Mucosa of stomach (tissue), 1 donor: ENCODE results near the gene DLL4.

Experiments used
- H3K27me3 ChIP-seq: one replicate; pipeline ENCODE4 v1.7.0; 2013; ENCODE audit warnings: mild to moderate bottlenecking, low read length; ENCODE audit not compliant: control insufficient read depth, insufficient read depth
- H3K36me3 ChIP-seq: one replicate; pipeline ENCODE4 v1.7.0; 2013; ENCODE audit warnings: low read length; ENCODE audit not compliant: control insufficient read depth, insufficient read depth
- H3K4me1 ChIP-seq: one replicate; pipeline ENCODE4 v1.7.0; 2013; ENCODE audit warnings: mild to moderate bottlenecking, low read length; ENCODE audit not compliant: control insufficient read depth, insufficient read depth
- H3K4me3 ChIP-seq: one replicate; pipeline ENCODE4 v1.7.0; 2013; ENCODE audit warnings: low read length
- H3K9ac ChIP-seq: one replicate; pipeline ENCODE4 v1.7.0; 2013; ENCODE audit warnings: mild to moderate bottlenecking, low read length, moderate library complexity
- H3K9me3 ChIP-seq: one replicate; pipeline ENCODE4 v1.7.0; 2013; ENCODE audit warnings: mild to moderate bottlenecking, low read length, moderate library complexity; ENCODE audit not compliant: control insufficient read depth
- donor health status: Pancreatic carcinoma.

Gene DLL4

DNA sequence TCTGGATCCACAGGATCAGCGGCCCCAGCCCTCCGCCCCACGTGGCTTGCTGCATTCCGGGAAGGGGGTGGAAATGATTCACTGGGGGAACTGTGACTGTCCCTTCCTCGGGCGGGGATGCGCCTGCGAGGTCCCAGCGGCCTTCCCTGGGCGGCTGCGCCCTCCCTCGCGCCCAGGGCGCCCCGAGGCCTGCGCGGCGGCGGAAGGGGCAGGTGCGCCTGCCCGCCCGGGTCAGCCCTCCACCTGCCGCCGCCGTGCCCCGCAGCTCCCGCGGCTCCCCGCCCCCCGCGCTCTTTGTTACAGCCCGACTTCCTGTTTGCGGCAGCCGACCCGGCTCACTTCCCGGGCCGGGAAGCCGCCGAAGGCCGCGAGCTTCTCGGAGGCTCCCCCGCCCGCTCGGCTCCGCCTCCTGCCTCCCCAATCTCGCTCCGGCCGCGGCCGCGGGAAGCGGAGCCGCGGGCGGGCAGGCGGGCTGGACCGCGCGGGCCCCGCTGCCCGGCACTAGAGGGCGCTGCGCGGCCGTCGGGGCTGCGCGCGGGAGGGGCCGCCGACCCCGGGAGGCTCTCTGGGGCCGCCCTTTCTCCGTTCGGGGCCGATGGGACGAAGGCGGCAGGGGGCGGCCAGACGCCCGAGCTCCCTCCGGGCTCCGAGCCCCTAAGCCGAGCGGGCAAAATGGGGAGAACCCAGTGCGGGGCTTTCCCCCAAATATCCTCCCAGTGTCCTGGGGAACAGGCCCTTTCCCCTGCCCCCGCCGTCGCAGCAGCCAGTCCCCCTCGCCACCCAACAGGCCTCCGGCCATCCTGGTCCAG lies 12.6 kb downstream of the DLL4 start:
- H3K36me3 ChIP-seq, result no peaks in the 10 kb centered on the region
- peak overlapping the region; percentile 76 for H3K9ac ChIP-seq
- no peaks in the 10 kb centered on the region for H3K27me3 ChIP-seq
- peaks cover 22% of the 10 kb centered on the region for H3K4me1 ChIP-seq
- peak overlapping the region; percentile 38 for H3K4me3 ChIP-seq
- H3K9me3 ChIP-seq, result no peaks in the 10 kb centered on the region

DNA sequence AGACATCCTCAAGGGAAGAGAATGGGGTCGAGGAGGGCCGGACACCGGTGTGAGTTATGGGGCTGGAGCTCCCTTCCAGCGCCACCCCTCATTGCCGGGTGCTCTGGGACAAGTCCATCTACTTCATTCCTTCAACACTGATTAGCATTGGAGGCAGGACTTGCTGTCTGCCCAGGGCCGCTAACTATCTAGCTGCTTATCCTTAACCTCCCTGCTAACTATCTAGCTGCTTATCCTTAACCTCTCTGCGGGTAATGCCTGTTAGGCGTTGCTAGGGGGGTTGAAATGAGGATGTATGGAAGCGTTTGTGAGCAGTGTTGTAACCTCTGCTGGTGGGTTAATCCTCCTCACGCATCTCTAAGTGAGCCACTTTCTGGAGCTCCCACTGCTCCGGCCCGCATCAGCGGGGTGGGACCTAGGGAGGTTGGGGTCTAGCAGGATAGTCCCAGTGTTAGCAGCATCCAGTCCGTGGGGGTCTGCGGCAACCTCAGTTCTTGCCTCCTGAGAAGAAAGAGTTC lies 13.3 kb downstream of the DLL4 start:
- Histone ChIP-seq H3K9me3 (no peaks in the 10 kb centered on the region), H3K27me3 (no peaks in the 10 kb centered on the region), H3K4me1 (peaks cover 22% of the 10 kb centered on the region), H3K9ac (peak overlapping the region; percentile 76), H3K36me3 (no peaks in the 10 kb centered on the region), H3K4me3 (peak overlapping the region; percentile 38)

- Histone ChIP-seq H3K27me3 (no peaks in the 10 kb centered on the region), H3K4me1 (peaks cover 22% of the 10 kb centered on the region), H3K9ac (no peak overlapping the region), H3K36me3 (no peaks in the 10 kb centered on the region), H3K4me3 (no peak overlapping the region), H3K9me3 (no peaks in the 10 kb centered on the region)
Observed at GRCh38 chr15:40942878-40943277, 13.7 kb downstream of the DLL4 start.

DNA sequence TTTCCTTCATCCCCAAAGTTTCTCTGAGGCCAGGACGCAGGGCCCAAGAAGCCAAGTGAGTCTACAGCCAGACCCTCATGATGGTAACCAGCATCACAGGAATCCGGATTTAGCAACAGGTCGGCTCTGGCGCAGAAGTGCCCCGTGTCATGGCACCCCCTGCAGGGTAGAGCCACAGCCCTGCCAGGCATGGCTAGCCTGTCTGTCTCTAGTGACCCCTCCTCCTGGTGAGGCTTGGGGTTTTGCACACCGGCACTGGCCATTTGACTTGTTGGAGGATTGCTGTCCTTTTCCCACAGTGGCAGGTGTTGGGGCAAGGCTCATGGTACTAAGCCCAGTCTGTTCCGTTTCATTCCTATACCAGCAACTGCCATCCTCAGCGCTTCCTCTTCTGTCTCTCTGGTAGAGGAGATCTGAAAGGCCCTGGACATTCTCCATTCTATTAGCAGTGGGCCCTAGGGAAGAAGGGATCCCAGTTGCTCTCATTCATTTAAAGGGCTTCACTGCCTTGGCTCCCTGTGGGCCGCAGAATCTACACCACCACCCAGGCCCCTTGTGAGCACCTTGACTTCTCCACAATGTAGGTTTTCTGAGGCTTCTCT lies 14.7 kb downstream of the DLL4 start:
- Histone ChIP-seq H3K27me3 (no peaks in the 10 kb centered on the region), H3K9ac (no peak overlapping the region), H3K4me3 (no peak overlapping the region), H3K36me3 (no peaks in the 10 kb centered on the region), H3K4me1 (peaks cover 22% of the 10 kb centered on the region), H3K9me3 (no peaks in the 10 kb centered on the region)

DNA sequence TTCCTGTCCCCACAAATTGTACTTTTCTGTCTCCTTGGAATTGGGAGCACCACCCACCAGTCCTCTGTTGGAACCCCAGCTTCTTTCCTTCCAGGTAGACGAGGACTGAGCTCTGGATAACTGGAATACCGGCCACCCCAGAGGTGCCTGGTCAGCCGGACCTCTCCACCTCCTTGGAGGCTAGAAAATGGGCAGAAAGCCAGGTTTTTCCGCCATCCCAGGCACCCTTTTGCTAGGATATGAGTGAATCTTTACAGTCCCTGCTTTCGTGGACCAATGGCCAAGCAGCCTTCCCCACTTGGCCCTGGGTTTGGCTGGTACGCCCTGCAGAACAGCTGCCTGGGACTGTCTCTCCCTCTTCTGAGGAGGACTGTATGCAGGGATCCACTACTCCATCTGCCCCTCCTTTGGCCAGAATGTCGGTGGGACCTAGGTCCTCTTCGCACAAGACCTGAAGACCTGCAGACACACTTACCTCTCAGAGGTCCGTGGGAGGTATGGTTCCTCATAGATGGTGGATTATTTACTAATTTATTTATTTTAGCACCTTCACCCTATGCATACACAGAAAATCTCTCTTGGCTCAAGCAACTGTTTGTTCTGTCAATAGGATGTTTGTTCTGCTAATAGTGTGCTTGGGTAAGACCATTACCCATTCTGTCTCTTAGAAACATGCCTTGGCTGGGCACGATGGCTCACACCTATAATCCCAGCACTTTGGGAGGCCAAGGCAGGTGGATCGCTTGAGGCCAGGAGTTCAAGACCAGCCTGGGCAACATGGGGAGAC lies 15.6 kb downstream of the DLL4 start:
- H3K9ac ChIP-seq, result no peak overlapping the region
- H3K36me3 ChIP-seq, result no peaks in the 10 kb centered on the region
- H3K4me3 ChIP-seq, result no peak overlapping the region
- no peaks in the 10 kb centered on the region for H3K27me3 ChIP-seq
- peaks cover 30% of the 10 kb centered on the region for H3K4me1 ChIP-seq
- no peaks in the 10 kb centered on the region for H3K9me3 ChIP-seq

GRCh38 chr15:40948706-40949473 lies 19.8 kb downstream of the DLL4 start:
- Histone ChIP-seq H3K4me3 (no peak overlapping the region), H3K9me3 (no peaks in the 10 kb centered on the region), H3K27me3 (no peaks in the 10 kb centered on the region), H3K4me1 (peaks cover 22% of the 10 kb centered on the region), H3K36me3 (no peaks in the 10 kb centered on the region), H3K9ac (peak overlapping the region; percentile 5)

GRCh38 chr15:40949756-40950207 lies 20.6 kb downstream of the DLL4 start:
- Histone ChIP-seq H3K4me3 (no peak overlapping the region), H3K9ac (peak overlapping the region; percentile 5), H3K36me3 (no peaks in the 10 kb centered on the region), H3K9me3 (no peaks in the 10 kb centered on the region), H3K27me3 (no peaks in the 10 kb centered on the region), H3K4me1 (peaks cover 18% of the 10 kb centered on the region)

DNA sequence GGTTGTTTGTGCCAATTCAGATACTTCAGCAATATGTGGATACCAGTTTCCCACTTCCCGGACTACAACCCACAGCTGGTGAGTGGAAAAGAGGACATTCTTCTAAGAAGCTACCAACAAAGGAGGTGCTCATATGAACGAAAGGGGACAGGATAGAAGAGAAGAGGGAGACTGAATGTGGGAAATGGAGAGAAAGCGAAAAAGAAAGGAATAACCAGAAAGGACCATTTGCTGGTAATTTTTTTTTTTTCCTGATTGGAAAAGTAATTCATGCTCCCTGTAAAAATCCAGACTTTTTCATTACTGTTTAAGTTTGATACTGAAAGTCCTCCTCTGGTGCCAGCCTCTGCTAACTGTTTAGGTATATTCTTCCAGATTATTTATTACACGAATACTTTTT lies 22.6 kb downstream of the DLL4 start:
- Histone ChIP-seq H3K4me1 (peaks cover 18% of the 10 kb centered on the region), H3K27me3 (no peaks in the 10 kb centered on the region), H3K9ac (no peak overlapping the region), H3K9me3 (no peaks in the 10 kb centered on the region), H3K4me3 (no peak overlapping the region), H3K36me3 (no peaks in the 10 kb centered on the region)

- H3K9me3 ChIP-seq, result no peaks in the 10 kb centered on the region
- H3K36me3 ChIP-seq, result no peaks in the 10 kb centered on the region
- H3K27me3 ChIP-seq, result no peaks in the 10 kb centered on the region
- H3K4me1 ChIP-seq, result peaks cover 19% of the 10 kb centered on the region
- peak overlapping the region; percentile 76 for H3K4me3 ChIP-seq
- H3K9ac ChIP-seq, result peak overlapping the region; percentile 84
Observed at GRCh38 chr15:40952301-40952900, 23.3 kb downstream of the DLL4 start.

DNA sequence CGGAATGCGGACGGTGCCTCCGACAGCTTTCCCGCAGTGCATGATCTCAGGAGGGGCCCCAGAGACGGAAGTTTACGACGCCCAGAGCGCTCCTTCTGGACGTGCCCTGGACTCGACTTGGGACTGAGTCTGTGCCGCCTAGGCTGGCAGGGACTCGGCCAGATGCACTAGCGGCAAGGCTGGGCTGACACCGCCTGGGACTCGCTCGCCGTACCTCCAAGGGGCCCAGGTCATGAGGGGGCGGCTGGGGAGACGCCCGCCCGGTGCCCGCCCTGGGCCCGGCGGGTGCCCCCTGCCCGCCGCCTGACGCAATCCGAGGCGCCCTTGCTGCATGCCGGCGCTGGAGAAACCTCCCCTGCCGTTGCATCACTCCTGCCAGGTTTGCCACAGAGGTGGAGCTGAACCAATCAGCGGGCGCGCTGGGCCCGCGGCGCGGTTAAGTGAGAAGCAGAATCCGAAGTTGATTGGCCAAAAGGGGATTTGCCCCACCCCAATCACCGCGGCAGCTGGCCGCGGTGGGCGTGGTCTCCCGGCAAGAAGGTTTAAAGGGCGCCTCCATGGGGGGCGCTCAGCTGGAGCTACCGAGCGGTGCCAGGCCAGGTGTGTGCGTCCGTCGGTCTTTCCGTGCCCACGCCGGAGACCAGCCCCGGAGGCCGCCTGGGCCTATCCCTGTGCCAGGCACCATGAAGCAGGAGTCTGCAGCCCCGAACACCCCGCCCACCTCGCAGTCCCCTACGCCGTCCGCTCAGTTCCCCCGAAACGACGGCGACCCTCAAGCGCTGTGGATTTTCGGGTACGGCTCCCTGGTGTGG lies 24.0 kb downstream of the DLL4 start, which contains the start of gene CHAC1:
Gene CHAC1, plus strand, starts transcription at position 571 of the 812 bp plus-strand sequence. Its CDS starts 113 bp downstream, at position 684.
- Histone ChIP-seq H3K4me3 (peak within 1 kb of the TSS; percentile 76), H3K9ac (peak within 1 kb of the TSS; percentile 84), H3K36me3 (no peaks in the 10 kb centered on the region), H3K4me1 (peaks cover 26% of the 10 kb centered on the region), H3K27me3 (no peaks in the 10 kb centered on the region), H3K9me3 (no peaks in the 10 kb centered on the region)
